Ishikawa (cell line): Measurements from ENCODE around the gene ERCC5.

Experiments
- CEBPB ChIP-seq: IDR thresholded peaks from 2 replicates; pipeline ENCODE4 v1.6.1; 2012
- CREB1 ChIP-seq: IDR thresholded peaks from 2 replicates; pipeline ENCODE4 v1.6.1; 2012; ENCODE audit warnings: low read depth
- EGR1 ChIP-seq: IDR thresholded peaks from 2 replicates; pipeline ENCODE4 v1.6.1; 2012
- EP300 ChIP-seq: IDR thresholded peaks from 2 replicates; pipeline ENCODE4 v1.6.1; 2012; ENCODE audit warnings: borderline replicate concordance
- FOXM1 ChIP-seq: IDR thresholded peaks from 2 replicates; pipeline ENCODE4 v1.6.1; 2012; ENCODE audit warnings: low read depth, borderline replicate concordance
- MAX ChIP-seq: IDR thresholded peaks from 2 replicates; pipeline ENCODE4 v1.6.1; 2012
- NFIC ChIP-seq: IDR thresholded peaks from 2 replicates; pipeline ENCODE4 v1.6.1; 2012
- RAD21 ChIP-seq: IDR thresholded peaks from 2 replicates; pipeline ENCODE4 v1.6.1; 2012; ENCODE audit warnings: low read depth
- REST ChIP-seq: IDR thresholded peaks from 2 replicates; pipeline ENCODE4 v1.6.1; 2012; ENCODE audit warnings: low read depth, mild to moderate bottlenecking
- TAF1 ChIP-seq: IDR thresholded peaks from 2 replicates; pipeline ENCODE4 v1.6.1; 2012; ENCODE audit warnings: low read depth, mild to moderate bottlenecking
- TCF12 ChIP-seq: IDR thresholded peaks from 2 replicates; pipeline ENCODE4 v1.6.1; 2012; ENCODE audit warnings: low read depth
- TEAD4 ChIP-seq: IDR thresholded peaks from 2 replicates; pipeline ENCODE4 v1.6.1; 2012
- USF1 ChIP-seq: IDR thresholded peaks from 2 replicates; pipeline ENCODE4 v1.6.1; 2012
- YY1 ChIP-seq: IDR thresholded peaks from 2 replicates; pipeline ENCODE4 v1.6.1; 2012; ENCODE audit warnings: low read depth
- ZBTB7A ChIP-seq: IDR thresholded peaks from 2 replicates; pipeline ENCODE4 v1.6.1; 2012; ENCODE audit warnings: low read depth

Gene ERCC5

GRCh38 chr13:102873653-102874052 lies 27.8 kb downstream of the ERCC5 start:
- no peak for TF ChIP-seq TEAD4
- no peak for TF ChIP-seq REST
- TF ChIP-seq CREB1 = no peak
- TF ChIP-seq RAD21 = no peak
- TF ChIP-seq EP300 = no peak
- TF ChIP-seq ZBTB7A = no peak
- no peak for TF ChIP-seq YY1
- no peak for TF ChIP-seq CEBPB
- TF ChIP-seq USF1 = no peak
- TF ChIP-seq EGR1 = no peak
- TF ChIP-seq TAF1 = no peak
- no peak for TF ChIP-seq FOXM1
- no peak for TF ChIP-seq MAX

GRCh38 chr13:102875256-102875655 lies 29.4 kb downstream of the ERCC5 start:
- TF ChIP-seq TEAD4 (no peak), CREB1 (no peak), MAX (no peak), YY1 (no peak), ZBTB7A (no peak)

GRCh38 chr13:102877303-102877702 lies 31.5 kb downstream of the ERCC5 start:
- TF ChIP-seq FOXM1 (no peak), RAD21 (no peak), TCF12 (no peak), MAX (no peak), REST (no peak), CREB1 (no peak), NFIC (no peak), ZBTB7A (no peak), TEAD4 (no peak), USF1 (no peak), TAF1 (no peak), EP300 (no peak), CEBPB (no peak), EGR1 (no peak), YY1 (no peak)

- TF ChIP-seq EGR1 = no peak
- no peak for TF ChIP-seq NFIC
- no peak for TF ChIP-seq TCF12
- TF ChIP-seq YY1 = no peak
- no peak for TF ChIP-seq CEBPB
- no peak for TF ChIP-seq FOXM1
- TF ChIP-seq USF1 = no peak
- no peak for TF ChIP-seq EP300
- no peak for TF ChIP-seq ZBTB7A
- TF ChIP-seq REST = no peak
- TF ChIP-seq MAX = no peak
- TF ChIP-seq TAF1 = no peak
- TF ChIP-seq RAD21 = no peak
- TF ChIP-seq TEAD4 = no peak
- TF ChIP-seq CREB1 = no peak
Observed at GRCh38 chr13:102878481-102878880, 32.6 kb downstream of the ERCC5 start.
